ENCODE measurements around the gene NTN5.

DNA sequence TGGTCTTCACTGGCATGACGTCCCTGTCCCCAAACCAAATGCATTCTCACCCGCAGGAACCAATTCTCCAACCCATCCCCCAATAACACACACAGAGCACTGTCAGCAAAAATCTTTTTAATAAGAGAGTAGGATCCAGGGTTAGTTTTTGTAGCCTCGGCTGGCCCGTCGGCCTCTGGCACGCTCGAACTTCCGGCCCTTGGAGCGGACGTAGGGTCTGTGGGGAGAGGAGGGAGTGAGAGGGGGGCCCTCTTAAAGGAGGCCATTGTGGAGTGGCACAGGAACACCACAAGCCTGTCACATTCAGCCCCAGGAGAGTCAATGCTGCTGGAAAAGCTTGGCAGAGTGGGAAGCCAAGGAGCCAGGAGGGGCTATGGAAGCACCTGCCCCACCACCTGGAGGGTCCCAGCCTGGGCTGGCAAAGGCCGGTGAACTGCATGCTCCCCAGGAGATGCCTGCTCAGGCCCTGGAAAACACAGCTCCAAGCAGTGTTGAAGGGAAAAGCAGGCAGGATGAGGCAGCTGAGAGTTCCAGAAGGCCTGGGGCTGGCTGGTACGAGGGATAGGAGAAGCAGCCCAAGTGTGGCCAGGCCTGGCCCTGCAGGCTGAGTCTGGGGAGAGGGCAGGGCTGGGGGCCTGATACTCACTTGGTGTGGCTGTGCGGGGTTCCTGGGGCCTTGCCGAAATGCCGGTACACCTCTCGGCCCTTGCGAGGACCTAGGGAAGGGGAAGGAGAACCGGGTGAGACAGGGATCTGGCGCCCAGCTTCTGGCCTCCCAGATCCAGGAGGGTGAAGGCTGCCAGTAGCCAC is 57.4 kb downstream of the NTN5 start:
- TF ChIP-seq, protein P1, sequence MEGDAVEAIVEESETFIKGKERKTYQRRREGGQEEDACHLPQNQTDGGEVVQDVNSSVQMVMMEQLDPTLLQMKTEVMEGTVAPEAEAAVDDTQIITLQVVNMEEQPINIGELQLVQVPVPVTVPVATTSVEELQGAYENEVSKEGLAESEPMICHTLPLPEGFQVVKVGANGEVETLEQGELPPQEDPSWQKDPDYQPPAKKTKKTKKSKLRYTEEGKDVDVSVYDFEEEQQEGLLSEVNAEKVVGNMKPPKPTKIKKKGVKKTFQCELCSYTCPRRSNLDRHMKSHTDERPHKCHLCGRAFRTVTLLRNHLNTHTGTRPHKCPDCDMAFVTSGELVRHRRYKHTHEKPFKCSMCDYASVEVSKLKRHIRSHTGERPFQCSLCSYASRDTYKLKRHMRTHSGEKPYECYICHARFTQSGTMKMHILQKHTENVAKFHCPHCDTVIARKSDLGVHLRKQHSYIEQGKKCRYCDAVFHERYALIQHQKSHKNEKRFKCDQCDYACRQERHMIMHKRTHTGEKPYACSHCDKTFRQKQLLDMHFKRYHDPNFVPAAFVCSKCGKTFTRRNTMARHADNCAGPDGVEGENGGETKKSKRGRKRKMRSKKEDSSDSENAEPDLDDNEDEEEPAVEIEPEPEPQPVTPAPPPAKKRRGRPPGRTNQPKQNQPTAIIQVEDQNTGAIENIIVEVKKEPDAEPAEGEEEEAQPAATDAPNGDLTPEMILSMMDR (conservative IDR thresholded peaks at IDR 0.05), result no peak
- TF ChIP-seq EZH2 (IDR thresholded peaks at IDR 0.05; ENCODE audit: low read depth), result no peak
